DOHH2 (cell line): ENCODE data around the gene PPP1R26.

Experiments used
- H3F3A ChIP-seq: fragments of 200-600 bp; sonication (generic), shearing (Covaris generic); 2 replicates; pipeline ENCODE4 v1.6.0; 2016; ENCODE audit warnings: antibody characterized with exemption, mild to moderate bottlenecking; ENCODE audit not compliant: control insufficient read depth, insufficient read depth
- H3K27ac ChIP-seq: fragments of 200-600 bp; sonication (generic); 2 replicates; pipeline ENCODE4 v1.5.1; 2014; ENCODE audit warnings: low read depth, mild to moderate bottlenecking, low read length, moderate library complexity
- H3K27me3 ChIP-seq: fragments of 200-600 bp; sonication (generic); 2 replicates; pipeline ENCODE4 v1.6.1; 2014; ENCODE audit warnings: mild to moderate bottlenecking, low read length, mixed read lengths; ENCODE audit not compliant: control insufficient read depth
- H3K36me3 ChIP-seq: fragments of 200-600 bp; sonication (generic); 2 replicates; pipeline ENCODE4 v1.6.1; 2014; ENCODE audit warnings: mild to moderate bottlenecking, low read length, moderate library complexity, mixed read lengths; ENCODE audit not compliant: control insufficient read depth
- H3K4me1 ChIP-seq: fragments of 200-600 bp; sonication (generic); 2 replicates; pipeline ENCODE4 v1.6.1; 2014; ENCODE audit warnings: mild to moderate bottlenecking, low read length, mixed read lengths; ENCODE audit not compliant: control insufficient read depth
- H3K4me2 ChIP-seq: fragments of 200-600 bp; sonication (generic); 2 replicates; pipeline ENCODE4 v1.6.0; 2014; ENCODE audit warnings: mild to moderate bottlenecking, low read length, moderate library complexity
- H3K4me3 ChIP-seq: fragments of 200-600 bp; sonication (generic); 2 replicates; pipeline ENCODE4 v1.5.1; 2014; ENCODE audit warnings: mild to moderate bottlenecking, low read length, mixed read lengths
- H3K79me2 ChIP-seq: fragments of 200-600 bp; sonication (generic); 2 replicates; pipeline ENCODE4 v1.6.1; 2014; ENCODE audit warnings: mild to moderate bottlenecking, low read length, mixed read lengths; ENCODE audit not compliant: control insufficient read depth
- H3K9me2 ChIP-seq: fragments of 200-600 bp; sonication (generic); replicated peaks from 2 replicates; pipeline ENCODE4 v1.6.1; 2014; ENCODE audit warnings: mild to moderate bottlenecking, low read length, mixed read lengths; ENCODE audit not compliant: control insufficient read depth
- H3K9me3 ChIP-seq: fragments of 200-600 bp; sonication (generic); 2 replicates; pipeline ENCODE4 v1.6.1; 2014; ENCODE audit warnings: antibody characterized with exemption, low read length, mixed read lengths; ENCODE audit not compliant: control insufficient read depth, insufficient read depth
- H4K20me1 ChIP-seq: fragments of 200-600 bp; sonication (generic); 2 replicates; pipeline ENCODE4 v1.6.0; 2014; ENCODE audit warnings: low read depth, mild to moderate bottlenecking, antibody characterized with exemption, low read length, moderate library complexity; ENCODE audit not compliant: control insufficient read depth, insufficient read depth
- CTCF ChIP-seq: fragments of 200-600 bp; sonication (generic); IDR thresholded peaks from one replicate; pipeline ENCODE4 v1.5.1; 2014; ENCODE audit warnings: antibody characterized with exemption, mild to moderate bottlenecking, low read depth, low read length; ENCODE audit not compliant: poor library complexity, severe bottlenecking
- EZH2phosphoT487 ChIP-seq: fragments of 200-600 bp; sonication (generic); IDR thresholded peaks from 2 replicates; pipeline ENCODE4 v1.6.1; 2017; ENCODE audit warnings: borderline replicate concordance, mild to moderate bottlenecking, antibody characterized with exemption, low read length, moderate library complexity, mixed read lengths

PPP1R26 gene

GRCh38 chr9:135508211-135508820, 28.7 kb downstream of the PPP1R26 start:
- Histone ChIP-seq H3K4me1 (no peaks in the 10 kb centered on the region), H3K79me2 (no peaks in the 10 kb centered on the region; the same call in 1 of the 2 replicates), H3K36me3 (peaks cover 21% of the 10 kb centered on the region), H3K9me2 (no peaks in the 10 kb centered on the region), H3K4me3 (no peak overlapping the region), H3K27ac (no peak overlapping the region), H3K4me2 (no peak overlapping the region), H4K20me1 (peaks cover 7% of the 10 kb centered on the region; the same call in 1 of the 2 replicates), H3K27me3 (no peaks in the 10 kb centered on the region), H3F3A (no peaks in the 10 kb centered on the region), H3K9me3 (no peaks in the 10 kb centered on the region; the same call in 1 of the 2 replicates)
- TF ChIP-seq EZH2phosphoT487 = no peak
- no peak for TF ChIP-seq CTCF

GRCh38 chr9:135509458-135509857, 29.9 kb downstream of the PPP1R26 start:
- peaks cover 10% of the 10 kb centered on the region for H3K36me3 ChIP-seq
- no peaks in the 10 kb centered on the region for H3K4me1 ChIP-seq
- no peaks in the 10 kb centered on the region; the same call in 1 of the 2 replicates for H3K9me3 ChIP-seq
- H3K4me2 ChIP-seq = no peak overlapping the region
- H3K79me2 ChIP-seq = no peaks in the 10 kb centered on the region
- H3K27ac ChIP-seq = no peak overlapping the region
- H3K4me3 ChIP-seq = no peak overlapping the region
- no peak for TF ChIP-seq EZH2phosphoT487
- no peak for TF ChIP-seq CTCF
- H3K27me3 ChIP-seq = no peaks in the 10 kb centered on the region
- H4K20me1 ChIP-seq = peaks cover 7% of the 10 kb centered on the region; the same call in 1 of the 2 replicates
- H3K9me2 ChIP-seq = no peaks in the 10 kb centered on the region
- no peaks in the 10 kb centered on the region for H3F3A ChIP-seq

GRCh38 chr9:135512241-135512603, 32.6 kb downstream of the PPP1R26 start:
- Histone ChIP-seq H3K9me2 (no peaks in the 10 kb centered on the region), H3K4me3 (no peak overlapping the region), H3K4me2 (no peak overlapping the region), H4K20me1 (no peaks in the 10 kb centered on the region), H3K9me3 (no peaks in the 10 kb centered on the region; the same call in 1 of the 2 replicates), H3K36me3 (no peaks in the 10 kb centered on the region), H3K27ac (no peak overlapping the region), H3F3A (no peaks in the 10 kb centered on the region), H3K4me1 (no peaks in the 10 kb centered on the region), H3K27me3 (no peaks in the 10 kb centered on the region), H3K79me2 (no peaks in the 10 kb centered on the region)
- TF ChIP-seq CTCF = no peak
